Measurements from ENCODE around the gene RNU2-63P.
A peak's percentile ranks its signal among the peaks of the same experiment; 100 is the strongest.

RNU2-63P gene

GRCh38 chr2:88057437-88057844 lies 41.1 kb upstream of the RNU2-63P start:
- Histone ChIP-seq H3K9me3 (ENCODE audit: severe bottlenecking) (no peaks in the 10 kb centered on the region), H3K4me3 (ENCODE audit: low read depth, low read length) (no peak overlapping the region), H3K27ac (no peak overlapping the region), H3K27me3 (ENCODE audit: insufficient read depth, low read depth, severe bottlenecking) (no peaks in the 10 kb centered on the region), H3K36me3 (0 out of 2 replicates have a peak, but pooled peaks cover 6% of the 10 kb centered on the region)
- DNase-seq, result no peak
- TF ChIP-seq CTCF (IDR thresholded peaks at IDR 0.05; ENCODE audit: low read depth, low read length), result no peak

GRCh38 chr2:88055371-88056128 lies 39.2 kb upstream of the RNU2-63P start, which contains the start of gene KRCC1:
KRCC1 (minus strand) TSS chr2:88055783; CDS start chr2:88028563, 27,220 bp downstream.
- Histone ChIP-seq H3K36me3 (0 out of 2 replicates have a peak, but pooled peaks cover 6% of the 10 kb centered on the region), H3K4me3 (ENCODE audit: low read depth, low read length) (peak within 1 kb of the TSS; percentile 85), H3K27me3 (ENCODE audit: insufficient read depth, low read depth, severe bottlenecking) (no peaks in the 10 kb centered on the region), H3K27ac (peak within 1 kb of the TSS; percentile 94), H3K9me3 (ENCODE audit: severe bottlenecking) (no peaks in the 10 kb centered on the region)
- TF ChIP-seq CTCF (IDR thresholded peaks at IDR 0.05; ENCODE audit: low read depth, low read length), result no peak
- DNase-seq, result peak; percentile 95

- H3K9me3 ChIP-seq (ENCODE audit: severe bottlenecking), result no peaks in the 10 kb centered on the region
- peak overlapping the region; percentile 94 for H3K27ac ChIP-seq
- TF ChIP-seq CTCF (IDR thresholded peaks at IDR 0.05; ENCODE audit: low read depth, low read length), result no peak
- no peak for DNase-seq
- 0 out of 2 replicates have a peak, but pooled peaks cover 6% of the 10 kb centered on the region for H3K36me3 ChIP-seq
- no peaks in the 10 kb centered on the region for H3K27me3 ChIP-seq (ENCODE audit: insufficient read depth, low read depth, severe bottlenecking)
- peak overlapping the region; percentile 85 for H3K4me3 ChIP-seq (ENCODE audit: low read depth, low read length)
Measured at GRCh38 chr2:88054782-88055370, 38.5 kb upstream of the RNU2-63P start.

- no peak for DNase-seq
- Histone ChIP-seq H3K9me3 (ENCODE audit: severe bottlenecking) (no peaks in the 10 kb centered on the region), H3K27me3 (ENCODE audit: insufficient read depth, low read depth, severe bottlenecking) (no peaks in the 10 kb centered on the region), H3K27ac (no peak overlapping the region), H3K36me3 (0 out of 2 replicates have a peak, but pooled peaks cover 6% of the 10 kb centered on the region), H3K4me3 (ENCODE audit: low read depth, low read length) (peak overlapping the region; percentile 85)
- TF ChIP-seq CTCF (IDR thresholded peaks at IDR 0.05; ENCODE audit: low read depth, low read length), result no peak
Measured at GRCh38 chr2:88053934-88054781, 37.8 kb upstream of the RNU2-63P start.

GRCh38 chr2:88053296-88053695 lies 36.9 kb upstream of the RNU2-63P start:
- no peak for TF ChIP-seq CTCF (IDR thresholded peaks at IDR 0.05; ENCODE audit: low read depth, low read length)
- no peak for DNase-seq
- no peak overlapping the region for H3K27ac ChIP-seq

More at GRCh38 chr2:88053296-88053695, 36.9 kb upstream of the RNU2-63P start:
- H3K27me3 ChIP-seq (ENCODE audit: insufficient read depth, low read depth, severe bottlenecking), result no peaks in the 10 kb centered on the region
- H3K36me3 ChIP-seq, result 0 out of 2 replicates have a peak, but pooled peaks cover 6% of the 10 kb centered on the region
- H3K4me3 ChIP-seq (ENCODE audit: low read depth, low read length), result no peak overlapping the region
- no peaks in the 10 kb centered on the region for H3K9me3 ChIP-seq (ENCODE audit: severe bottlenecking)

All from WERI-Rb-1 (cell line).